WERI-Rb-1 (cell line): Measurements from ENCODE around the gene MAP2K7.

Source experiments
- DNase-seq: peaks from one replicate; pipeline ENCODE4 v3.0.0-alpha.2; 2020
- H3K27ac ChIP-seq: fragments of 250-450 bp; sonication (Bioruptor Pico); 2 replicates; pipeline ENCODE4 v1.5.1; 2020; ENCODE audit warnings: mild to moderate bottlenecking, moderate library complexity
- H3K27me3 ChIP-seq: fragments of 250-450 bp; sonication (Bioruptor Pico); 2 replicates; pipeline ENCODE4 v1.5.1; 2021; ENCODE audit warnings: mild to moderate bottlenecking, low read depth, moderate library complexity; ENCODE audit not compliant: insufficient read depth, severe bottlenecking
- H3K36me3 ChIP-seq: fragments of 250-450 bp; sonication (Bioruptor Pico); 2 replicates; pipeline ENCODE4 v1.5.1; 2020; ENCODE audit warnings: mild to moderate bottlenecking, moderate library complexity
- H3K4me3 ChIP-seq: 2 replicates; pipeline ENCODE4 v1.5.1; 2011; ENCODE audit warnings: low read depth, mild to moderate bottlenecking, control low read depth, low read length
- H3K9me3 ChIP-seq: fragments of 250-450 bp; sonication (Bioruptor Pico); 2 replicates; pipeline ENCODE4 v1.5.1; 2021; ENCODE audit warnings: mild to moderate bottlenecking, moderate library complexity; ENCODE audit not compliant: severe bottlenecking
- TF ChIP-seq, protein P1 (sequence below): IDR thresholded peaks from 2 replicates; pipeline ENCODE4 v1.5.1; 2011; ENCODE audit warnings: low read depth, mild to moderate bottlenecking, control low read depth, inconsistent platforms, low read length

The MAP2K7 gene

DNA sequence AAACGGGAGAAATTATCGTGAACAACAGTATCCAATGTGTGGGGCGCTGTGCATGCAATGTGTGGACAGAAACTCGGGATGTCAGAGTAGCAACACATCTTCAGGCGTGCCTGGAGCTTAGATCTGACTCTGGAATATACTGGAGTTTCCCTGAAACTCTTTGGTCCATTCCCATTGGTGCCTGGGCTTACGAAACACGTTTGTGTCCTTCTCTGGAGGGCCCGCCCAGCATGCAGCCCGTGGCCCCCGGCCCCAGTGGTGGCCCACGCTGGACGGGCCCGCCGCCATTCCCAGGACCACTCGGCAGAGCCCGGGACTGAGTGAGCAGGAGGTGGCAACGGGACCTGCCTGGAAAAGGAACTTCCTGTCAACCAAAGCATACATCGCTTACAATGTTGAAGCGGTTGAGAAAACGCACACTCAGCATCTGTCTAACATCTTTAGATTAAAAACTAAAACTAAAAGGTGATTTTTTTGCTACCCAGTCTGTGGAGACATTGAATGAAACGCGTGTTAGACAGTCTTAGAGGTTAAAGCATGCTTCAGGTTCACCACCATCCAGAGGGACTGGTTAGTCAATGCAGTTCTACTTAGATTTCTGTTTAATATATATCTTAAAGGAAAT, 59.1 kb downstream of the MAP2K7 start:
- H3K36me3 ChIP-seq: peaks cover 78% of the 10 kb centered on the region
- H3K4me3 ChIP-seq: no peak overlapping the region
- H3K9me3 ChIP-seq: no peaks in the 10 kb centered on the region
- DNase-seq: no peak
- no peak overlapping the region for H3K27ac ChIP-seq
- TF ChIP-seq, protein P1, sequence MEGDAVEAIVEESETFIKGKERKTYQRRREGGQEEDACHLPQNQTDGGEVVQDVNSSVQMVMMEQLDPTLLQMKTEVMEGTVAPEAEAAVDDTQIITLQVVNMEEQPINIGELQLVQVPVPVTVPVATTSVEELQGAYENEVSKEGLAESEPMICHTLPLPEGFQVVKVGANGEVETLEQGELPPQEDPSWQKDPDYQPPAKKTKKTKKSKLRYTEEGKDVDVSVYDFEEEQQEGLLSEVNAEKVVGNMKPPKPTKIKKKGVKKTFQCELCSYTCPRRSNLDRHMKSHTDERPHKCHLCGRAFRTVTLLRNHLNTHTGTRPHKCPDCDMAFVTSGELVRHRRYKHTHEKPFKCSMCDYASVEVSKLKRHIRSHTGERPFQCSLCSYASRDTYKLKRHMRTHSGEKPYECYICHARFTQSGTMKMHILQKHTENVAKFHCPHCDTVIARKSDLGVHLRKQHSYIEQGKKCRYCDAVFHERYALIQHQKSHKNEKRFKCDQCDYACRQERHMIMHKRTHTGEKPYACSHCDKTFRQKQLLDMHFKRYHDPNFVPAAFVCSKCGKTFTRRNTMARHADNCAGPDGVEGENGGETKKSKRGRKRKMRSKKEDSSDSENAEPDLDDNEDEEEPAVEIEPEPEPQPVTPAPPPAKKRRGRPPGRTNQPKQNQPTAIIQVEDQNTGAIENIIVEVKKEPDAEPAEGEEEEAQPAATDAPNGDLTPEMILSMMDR: no peak
- H3K27me3 ChIP-seq: no peaks in the 10 kb centered on the region

DNA sequence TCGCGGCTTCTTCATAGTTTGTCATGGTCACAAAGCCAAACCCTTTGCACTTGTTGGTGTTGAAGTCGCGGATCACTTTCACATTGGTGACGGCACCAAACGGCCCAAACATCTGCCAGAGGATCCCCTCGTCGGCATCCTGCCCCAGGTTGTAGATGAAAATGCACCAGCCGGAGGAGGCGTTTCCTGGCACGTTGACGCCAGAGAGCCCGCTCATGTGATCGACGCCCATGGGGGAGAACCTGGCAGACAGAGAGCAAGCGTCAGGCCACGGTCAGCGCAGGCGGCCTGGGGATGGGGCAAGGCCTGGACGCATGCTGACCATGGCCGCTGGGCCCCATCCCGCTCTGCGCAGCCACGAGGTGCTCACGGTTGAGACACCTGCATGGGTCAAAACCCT, 59.9 kb downstream of the MAP2K7 start:
- H3K36me3 ChIP-seq: peaks cover 86% of the 10 kb centered on the region
- TF ChIP-seq, protein P1: no peak

More for the DNA sequence above, 59.9 kb downstream of the MAP2K7 start:
- no peak overlapping the region for H3K4me3 ChIP-seq
- no peak overlapping the region for H3K27ac ChIP-seq
- no peaks in the 10 kb centered on the region for H3K27me3 ChIP-seq
- H3K9me3 ChIP-seq: no peaks in the 10 kb centered on the region
- DNase-seq: no peak
